GM18526 (cell line): ENCODE data around the gene CACNA2D3.

Experiments
- POLR2A ChIP-seq: IDR thresholded peaks from 3 replicates; pipeline ENCODE4 v1.6.1; 2011; ENCODE audit not compliant: insufficient read length; ENCODE audit errors: extremely low read depth

Gene CACNA2D3

DNA sequence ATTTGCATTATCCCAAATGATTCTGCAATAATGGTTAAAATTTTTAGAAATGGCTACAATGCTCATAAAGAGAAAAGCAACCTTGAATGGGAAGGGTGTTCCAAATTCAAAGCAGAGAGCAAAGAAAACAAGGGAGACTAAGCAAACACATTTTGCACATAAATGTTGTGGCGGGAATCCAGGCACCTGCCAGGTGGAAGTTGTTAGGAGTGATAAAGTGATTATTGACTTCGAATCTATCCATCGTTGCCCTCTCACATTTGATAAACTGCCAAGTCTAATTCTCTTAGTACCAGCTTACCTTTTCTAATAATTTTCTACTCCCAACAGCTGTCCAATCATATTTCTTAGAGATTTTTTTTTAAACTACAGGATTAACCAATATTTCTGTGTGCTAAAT, 244.5 kb downstream of the CACNA2D3 start:
- no peak for TF ChIP-seq POLR2A

DNA sequence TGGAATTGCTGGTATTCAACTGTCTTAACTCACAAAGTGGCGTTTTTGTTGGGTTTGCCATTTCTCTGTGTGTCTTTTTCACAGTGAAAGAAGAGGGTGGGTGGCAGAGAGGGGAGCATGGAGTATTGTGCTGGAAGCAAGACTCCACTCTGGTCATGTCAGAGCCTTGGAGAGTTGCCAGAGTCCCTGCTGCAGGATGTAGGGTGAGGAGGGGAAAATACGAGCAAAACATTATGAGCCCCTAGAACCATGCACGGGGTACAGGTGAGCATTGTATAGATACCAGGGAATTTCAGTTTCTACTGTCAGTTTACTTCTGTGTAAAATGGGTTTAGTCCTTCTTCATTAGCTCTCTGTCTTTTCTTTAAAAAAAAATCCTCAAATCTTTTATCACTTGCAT, 249.9 kb downstream of the CACNA2D3 start:
- TF ChIP-seq POLR2A: no peak

DNA sequence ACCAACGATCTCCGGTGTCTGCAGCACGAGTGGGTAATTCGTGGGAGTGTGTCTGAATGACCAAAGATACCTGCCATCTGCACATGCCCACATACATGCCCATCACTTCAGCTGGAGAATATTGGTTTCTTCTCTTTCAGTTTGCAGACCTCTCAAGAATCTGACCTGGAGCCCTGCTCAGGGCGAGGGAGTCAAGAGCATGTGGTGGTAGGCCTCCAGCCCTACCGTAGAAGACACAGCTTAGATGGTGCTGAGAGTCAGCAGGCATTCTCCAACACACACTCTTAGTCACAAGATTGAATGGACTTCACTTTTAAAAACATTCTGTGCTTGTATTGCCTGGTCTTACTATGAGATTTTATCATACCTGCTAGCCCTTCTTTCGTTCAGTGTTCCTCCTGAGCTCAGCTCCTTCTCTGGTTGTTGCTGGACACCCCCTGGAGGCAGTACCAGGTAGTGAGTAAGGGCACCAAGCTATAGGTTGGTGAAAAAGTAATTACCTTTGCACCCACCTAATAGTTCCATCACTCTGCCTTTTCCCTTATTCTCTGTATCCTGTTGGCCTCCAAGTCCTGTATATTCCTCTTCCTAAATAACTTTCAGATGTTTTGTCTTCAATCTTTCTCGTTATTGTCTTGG, 252.0 kb downstream of the CACNA2D3 start:
- TF ChIP-seq POLR2A: no peak

DNA sequence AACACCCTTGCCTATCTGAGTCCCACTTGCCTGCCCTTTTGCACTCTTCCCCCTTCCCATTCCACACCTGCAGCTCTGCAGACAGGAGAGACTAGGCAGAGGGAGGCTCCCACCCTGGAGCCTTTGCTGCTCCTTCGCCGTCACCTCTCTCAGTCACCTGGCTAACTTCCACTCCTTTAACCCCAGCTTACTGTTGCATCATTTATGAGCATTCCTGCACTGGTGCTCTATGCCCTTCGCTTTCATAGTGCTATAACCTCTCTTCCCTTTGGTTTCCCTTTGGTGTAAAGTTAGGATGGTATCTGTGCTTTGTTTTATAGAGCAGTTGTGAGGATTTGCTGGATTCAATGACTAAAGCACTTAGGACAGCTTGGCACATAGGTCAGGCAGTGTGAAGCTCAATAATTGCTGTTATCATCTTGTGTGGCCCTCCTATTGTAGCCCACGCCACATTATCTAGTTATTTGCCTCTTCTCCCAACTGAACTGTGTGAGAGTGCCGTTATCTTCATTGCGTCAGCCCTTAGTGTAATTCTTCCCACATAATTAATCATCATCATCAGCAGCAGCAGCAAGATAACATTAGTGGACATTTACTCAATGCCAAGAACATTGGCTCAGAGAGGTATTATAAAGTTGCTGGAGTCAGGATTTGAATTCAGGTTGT, 253.9 kb downstream of the CACNA2D3 start:
- TF ChIP-seq POLR2A: no peak

DNA sequence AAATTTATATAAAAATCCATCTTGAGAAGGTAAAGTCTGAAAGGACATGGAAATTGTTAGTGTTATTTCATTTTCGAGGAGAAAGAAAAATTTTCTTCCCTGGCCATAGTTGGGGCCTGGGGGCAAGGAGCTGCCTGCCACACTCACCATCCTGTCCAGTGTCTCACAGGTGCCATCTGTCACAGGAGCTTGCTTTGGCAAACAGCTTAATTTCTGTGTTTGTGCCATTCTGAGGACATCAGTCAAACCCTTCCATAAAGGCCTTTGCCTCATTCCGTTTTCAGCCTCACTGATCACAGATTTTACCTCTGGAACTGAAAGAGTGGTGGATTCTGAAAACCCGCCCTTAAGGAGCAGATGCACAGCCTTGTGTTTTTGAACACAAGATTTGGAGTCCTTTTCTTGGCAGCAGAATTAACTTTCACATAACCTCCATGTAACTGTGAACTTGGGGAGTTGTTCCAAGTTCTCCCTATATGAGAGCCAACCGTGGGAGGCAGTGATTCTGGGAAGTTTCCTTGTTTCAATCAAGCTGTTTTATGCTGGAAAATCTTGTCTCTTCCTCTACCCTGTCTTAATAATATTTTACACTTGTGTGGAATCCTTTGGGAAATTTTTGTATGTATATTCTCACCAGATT, 254.7 kb downstream of the CACNA2D3 start:
- TF ChIP-seq POLR2A: no peak

DNA sequence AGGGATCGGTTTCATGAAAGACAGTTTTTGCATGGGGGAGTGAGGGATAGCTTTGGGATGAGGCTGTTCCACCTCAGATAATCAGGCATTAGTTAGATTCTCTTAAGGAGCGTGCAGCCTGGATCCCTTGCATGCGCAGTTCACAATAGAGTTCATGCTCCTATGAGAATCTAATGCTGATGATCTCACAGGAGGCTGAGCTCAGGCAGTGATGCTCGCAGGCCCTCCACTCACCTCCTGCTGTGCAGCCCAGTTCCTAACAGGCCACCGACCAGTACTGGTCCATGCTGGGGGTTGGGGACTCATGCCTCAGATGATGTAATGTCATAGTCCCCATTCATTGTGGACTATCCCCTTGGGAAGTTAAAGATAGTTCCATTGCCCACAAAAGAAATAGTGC, 255.8 kb downstream of the CACNA2D3 start:
- no peak for TF ChIP-seq POLR2A

DNA sequence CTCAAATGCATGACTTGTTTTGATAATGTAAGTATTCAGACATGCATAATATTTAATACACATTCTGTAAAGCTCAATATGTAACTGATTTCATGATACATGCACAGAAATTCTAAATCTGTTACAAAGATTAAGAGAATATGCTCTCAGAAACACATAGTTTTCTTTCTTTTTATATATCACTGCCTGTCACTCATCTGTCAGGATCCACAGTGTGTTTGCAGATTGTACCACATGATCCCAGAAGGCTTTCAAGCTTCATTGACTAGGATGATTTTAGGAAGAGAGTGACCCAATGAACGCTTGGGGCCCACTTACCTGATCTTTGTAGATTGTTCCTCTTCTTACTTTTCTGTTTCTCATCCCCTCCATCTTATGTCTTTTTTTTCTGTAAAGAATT, 261.9 kb downstream of the CACNA2D3 start:
- TF ChIP-seq POLR2A: no peak

DNA sequence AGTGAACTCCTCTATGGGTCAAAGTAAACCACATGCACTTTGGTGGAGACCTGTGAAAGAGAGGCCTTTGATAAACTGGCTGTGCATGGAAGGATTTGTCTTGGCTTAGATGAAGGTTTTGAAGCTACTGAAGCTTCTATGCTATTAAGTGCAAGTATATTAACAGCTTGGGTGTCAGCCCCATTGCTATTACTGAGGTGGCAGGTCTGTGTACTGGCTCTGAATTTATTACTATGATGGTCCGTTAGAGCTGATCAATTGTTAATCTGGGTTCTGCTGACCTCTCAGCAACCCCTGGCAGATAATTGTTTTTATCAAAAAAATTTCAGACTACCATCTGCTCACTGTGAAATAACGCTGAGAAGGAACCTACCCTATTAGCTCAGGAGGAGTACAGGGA, 268.2 kb downstream of the CACNA2D3 start:
- TF ChIP-seq POLR2A: no peak

DNA sequence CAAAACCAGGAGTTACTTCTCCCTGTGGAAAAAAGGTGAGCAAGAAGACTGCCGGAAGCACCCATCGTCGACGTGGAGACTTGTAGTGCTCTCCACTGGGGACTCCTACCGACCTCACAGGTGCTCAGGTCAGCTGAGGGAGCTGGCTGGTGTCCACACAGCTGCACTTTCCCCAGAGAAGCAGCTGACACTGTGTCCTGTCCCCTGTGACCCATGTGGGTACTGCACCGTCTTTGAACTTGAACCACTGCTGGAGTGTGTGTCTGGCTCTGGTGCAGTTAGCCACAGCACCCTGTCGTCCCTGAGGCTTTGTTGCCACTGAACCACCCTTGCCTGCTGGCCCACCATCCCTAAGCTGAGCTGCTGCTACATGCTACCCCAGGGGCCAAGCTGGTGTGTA, 270.8 kb downstream of the CACNA2D3 start:
- TF ChIP-seq POLR2A: no peak

DNA sequence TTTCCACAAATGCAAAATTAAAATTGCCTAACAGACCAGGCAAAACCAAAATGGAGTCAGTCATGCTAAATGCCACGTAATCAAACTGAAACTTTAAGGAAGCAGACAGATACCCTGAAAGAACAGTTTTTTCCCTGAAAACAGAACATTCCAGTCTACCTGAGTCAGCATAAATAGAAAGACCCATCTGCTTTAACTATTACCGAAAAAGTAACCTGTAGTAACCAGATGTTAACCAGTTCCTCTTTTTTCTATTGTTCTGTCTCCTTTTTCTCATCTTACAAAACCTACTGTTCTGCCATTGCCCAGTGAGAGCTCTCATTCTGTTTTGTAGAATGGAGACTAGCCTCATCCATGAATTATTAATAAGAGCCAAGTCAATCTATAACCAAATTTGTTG, 286.0 kb downstream of the CACNA2D3 start:
- TF ChIP-seq POLR2A: no peak

DNA sequence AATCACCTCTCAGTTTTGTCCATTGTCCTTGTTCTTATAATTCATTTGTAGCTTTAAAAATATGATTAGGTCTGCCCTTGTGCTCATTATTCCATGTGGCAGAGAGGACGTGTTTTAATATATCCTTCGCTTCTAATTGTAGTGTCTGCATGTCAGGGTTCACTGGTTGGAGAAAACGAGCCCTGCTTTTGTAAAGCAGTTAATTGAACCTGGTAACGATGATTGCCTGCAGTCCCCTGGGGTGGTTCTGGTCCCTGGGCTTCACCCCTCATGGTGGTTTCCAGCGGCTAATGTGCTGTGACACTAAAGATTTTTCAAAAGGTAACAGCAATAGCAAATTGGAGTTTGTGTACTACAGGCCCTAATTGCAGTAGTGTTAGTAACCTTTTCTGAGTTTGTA, 299.6 kb downstream of the CACNA2D3 start:
- no peak for TF ChIP-seq POLR2A

DNA sequence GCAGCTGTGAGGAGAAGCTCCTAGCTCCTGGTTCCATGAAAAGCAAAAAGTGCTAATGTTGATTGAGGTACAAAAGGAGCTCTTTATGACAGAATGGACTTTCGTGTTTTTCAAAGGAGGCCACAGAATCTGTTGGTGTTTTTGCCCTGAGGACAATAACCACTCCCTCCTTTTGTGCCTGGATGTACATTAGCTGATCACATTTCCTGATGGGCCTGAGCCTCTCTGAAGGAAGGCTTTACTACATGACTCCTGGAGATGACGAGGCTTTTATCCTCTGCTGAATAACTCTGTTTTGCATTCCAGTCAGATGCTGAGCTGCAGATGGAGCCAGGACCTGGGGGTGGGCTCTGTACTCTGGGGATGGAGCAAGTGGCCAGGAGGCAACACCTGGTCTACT, 301.9 kb downstream of the CACNA2D3 start:
- no peak for TF ChIP-seq POLR2A

DNA sequence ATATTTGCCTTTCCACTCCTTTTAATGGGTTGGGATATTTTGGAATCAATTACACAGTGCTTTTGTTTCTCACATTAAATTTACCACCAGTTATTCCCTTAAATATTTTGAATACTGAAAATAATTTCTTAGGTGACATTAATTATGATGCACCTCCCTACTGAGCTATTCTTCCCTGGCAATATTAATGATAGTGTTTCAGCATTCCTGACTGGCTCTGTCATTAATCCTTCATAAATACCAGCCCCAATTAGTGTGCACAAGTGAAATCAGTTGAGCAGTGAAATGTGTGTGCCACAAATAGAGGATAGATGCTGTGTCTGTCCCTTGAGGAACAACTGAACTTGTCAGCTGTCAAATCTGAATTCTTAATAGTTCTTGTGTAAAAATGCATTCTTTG, 304.0 kb downstream of the CACNA2D3 start:
- TF ChIP-seq POLR2A: no peak

DNA sequence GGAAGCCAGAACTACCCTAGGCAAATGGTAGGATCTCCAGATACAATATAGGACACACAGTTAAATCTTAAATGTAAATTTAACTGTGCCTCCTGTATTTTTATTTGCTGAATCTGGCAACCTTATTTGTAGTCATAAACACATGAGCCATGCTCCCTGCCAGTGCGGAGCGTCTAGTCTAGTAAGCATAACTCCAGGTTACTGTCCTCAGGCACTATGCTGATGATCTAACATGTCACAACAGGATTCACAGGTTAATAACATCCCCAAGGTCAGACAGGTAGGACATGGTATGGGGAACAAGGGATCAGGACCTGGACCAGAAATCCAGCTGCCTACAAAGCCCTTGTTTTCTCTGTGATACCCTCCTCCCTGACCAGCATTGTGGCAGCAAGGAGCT, 305.1 kb downstream of the CACNA2D3 start:
- no peak for TF ChIP-seq POLR2A

DNA sequence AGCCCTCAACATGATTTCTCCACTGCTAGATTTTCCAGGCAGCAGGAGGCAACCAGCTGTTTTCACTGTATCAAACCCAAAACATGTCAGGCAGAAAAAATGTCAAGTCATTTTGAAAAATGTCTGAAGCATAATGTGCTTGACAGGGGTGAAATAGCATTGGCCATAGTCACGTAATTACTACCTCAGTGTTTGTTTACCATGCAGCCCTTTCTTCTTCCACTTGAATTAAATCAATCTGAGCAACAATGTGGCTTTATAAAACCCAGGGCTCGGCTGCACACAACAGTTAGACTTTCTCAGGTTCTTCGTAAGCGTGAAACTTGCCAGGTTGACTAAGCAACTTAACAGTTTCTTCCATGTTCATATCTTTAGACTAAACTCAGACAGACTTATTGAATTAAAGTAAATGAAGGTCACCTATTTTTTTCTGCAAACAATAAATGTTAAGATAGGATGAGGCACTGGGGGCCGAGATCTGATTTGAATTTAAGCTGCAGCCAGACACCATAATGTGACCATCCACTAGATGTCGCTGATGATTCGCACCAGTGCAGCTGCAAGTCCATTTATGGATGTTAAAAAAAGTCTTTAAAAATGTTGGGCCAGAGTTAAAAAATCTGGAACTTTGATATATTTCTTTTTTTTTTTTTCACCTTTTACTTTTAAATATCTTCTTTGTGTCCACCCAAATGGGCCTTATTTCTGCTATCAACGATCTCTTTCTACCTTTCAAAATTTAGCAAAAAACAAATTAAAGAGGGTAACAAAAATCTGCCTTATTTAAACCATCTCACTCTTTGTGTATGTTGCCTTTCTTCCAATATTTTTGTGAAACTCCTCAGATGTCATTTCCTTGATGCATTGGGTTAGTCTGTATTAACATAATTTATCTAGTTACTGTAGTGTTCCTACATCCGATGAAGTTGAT, 305.9 kb downstream of the CACNA2D3 start:
- TF ChIP-seq POLR2A: no peak
